Measurements from ENCODE around the gene NEUROG1. TPM values are rescaled to one million over a fixed set of nuclear protein-coding genes. Genes with fewer than 3 reads are reported as not detected.

The NEUROG1 gene
- not detected for total RNA-seq
- total RNA-seq (2013) = not detected

- WGBS (ENCODE audit: insufficient coverage) = 6% methylated on average over 72 of the region's 74 CpGs
- no peak for TF ChIP-seq CTCF (IDR thresholded peaks at IDR 0.05)
- Histone ChIP-seq H3K4me1 (ENCODE audit: control insufficient read depth, insufficient read depth, low read length) (no peaks in the 10 kb centered on the region), H3K9me3 (ENCODE audit: control insufficient read depth, insufficient read depth, low read length) (no peaks in the 10 kb centered on the region), H3K27me3 (ENCODE audit: control insufficient read depth, insufficient read depth, low read length) (peaks cover 19% of the 10 kb centered on the region), H3K36me3 (ENCODE audit: control insufficient read depth, insufficient read depth, low read length) (no peaks in the 10 kb centered on the region), H3K4me3 (ENCODE audit: low read length) (no peak within 1 kb of the TSS), H3K27ac (ENCODE audit: low read length) (no peak within 1 kb of the TSS)
- Mint-ChIP-seq H3K27me3 (ENCODE audit: low read depth in 2 of 2) (peaks cover 58 to 84% of the 10 kb centered on the region in 2 donors), H3K4me3 (no peak within 1 kb of the TSS), H3K36me3 (no peaks in the 10 kb centered on the region), H3K4me1 (peaks cover under 1% of the 10 kb centered on the region in 2 donors), H3K9me3 (no peaks in the 10 kb centered on the region), H3K27ac (no peak within 1 kb of the TSS)
- ATAC-seq = no peak
- intact Hi-C loops (cut with micrococcal nuclease) = no loop called here
- DNase-seq = no peak
Observed at GRCh38 chr5:135535820-135536801, at the start of gene NEUROG1. NEUROG1 (minus strand) TSS chr5:135535964; CDS start chr5:135535690, 274 bp downstream.

GRCh38 chr5:135584918-135585317 is 49.2 kb upstream of the NEUROG1 start:
- H3K4me1 Mint-ChIP-seq = no peaks in the 10 kb centered on the region
- 82% methylated on average over 6 of the region's 6 CpGs for WGBS (ENCODE audit: insufficient coverage)
- H3K27ac Mint-ChIP-seq = no peak overlapping the region
- TF ChIP-seq CTCF (IDR thresholded peaks at IDR 0.05) = no peak
- Histone ChIP-seq H3K36me3 (ENCODE audit: control insufficient read depth, insufficient read depth, low read length) (no peaks in the 10 kb centered on the region), H3K9me3 (ENCODE audit: control insufficient read depth, insufficient read depth, low read length) (no peaks in the 10 kb centered on the region), H3K4me1 (ENCODE audit: control insufficient read depth, insufficient read depth, low read length) (no peaks in the 10 kb centered on the region), H3K27ac (ENCODE audit: low read length) (no peak overlapping the region), H3K27me3 (ENCODE audit: control insufficient read depth, insufficient read depth, low read length) (no peaks in the 10 kb centered on the region), H3K4me3 (ENCODE audit: low read length) (no peak overlapping the region)
- intact Hi-C loops (cut with micrococcal nuclease) = no loop called here
- DNase-seq (no peak), ATAC-seq (no peak)
- no peaks in the 10 kb centered on the region for H3K36me3 Mint-ChIP-seq
- H3K9me3 Mint-ChIP-seq = no peaks in the 10 kb centered on the region
- peaks cover 17 to 45% of the 10 kb centered on the region in 2 donors for H3K27me3 Mint-ChIP-seq (ENCODE audit: low read depth in 2 of 2)
- H3K4me3 Mint-ChIP-seq = no peak overlapping the region

- H3K9me3 Mint-ChIP-seq = no peaks in the 10 kb centered on the region
- H3K9me3 ChIP-seq (ENCODE audit: control insufficient read depth, insufficient read depth, low read length) = no peaks in the 10 kb centered on the region
- no peaks in the 10 kb centered on the region for H3K36me3 ChIP-seq (ENCODE audit: control insufficient read depth, insufficient read depth, low read length)
- H3K36me3 Mint-ChIP-seq = no peaks in the 10 kb centered on the region
- H3K27me3 ChIP-seq (ENCODE audit: control insufficient read depth, insufficient read depth, low read length) = no peaks in the 10 kb centered on the region
- no peak for DNase-seq
- 86% methylated on average over 2 of the region's 2 CpGs for WGBS (ENCODE audit: insufficient coverage)
- intact Hi-C loops (cut with micrococcal nuclease) = no loop called here
- no peak overlapping the region for H3K27ac ChIP-seq (ENCODE audit: low read length)
- no peak overlapping the region for H3K4me3 Mint-ChIP-seq
- no peak overlapping the region for H3K4me3 ChIP-seq (ENCODE audit: low read length)
- no peaks in the 10 kb centered on the region for H3K4me1 Mint-ChIP-seq
- no peak overlapping the region for H3K27ac Mint-ChIP-seq
- ATAC-seq = no peak
- no peak for TF ChIP-seq CTCF (IDR thresholded peaks at IDR 0.05)
- H3K27me3 Mint-ChIP-seq (ENCODE audit: low read depth in 2 of 2) = peaks cover 19 to 50% of the 10 kb centered on the region in 2 donors
- H3K4me1 ChIP-seq (ENCODE audit: control insufficient read depth, insufficient read depth, low read length) = no peaks in the 10 kb centered on the region
Observed at GRCh38 chr5:135584276-135584675, 48.5 kb upstream of the NEUROG1 start.

Measured in natural killer cell (primary cell).